Osteoblast (primary cell): Measurements from ENCODE around the gene ACADM. TPM values are rescaled to one million over a fixed set of nuclear protein-coding genes. Genes with fewer than 3 reads are reported as not detected.
"Not testable (repeated sequence)": the region's sequence is repeated elsewhere in the genome, so short reads cannot be mapped to it uniquely, and the experiment has no call there.

Experiments used
- DNase-seq: peaks from one replicate; pipeline ENCODE4 v3.0.0; 2011; ENCODE audit warnings: low spot score, mixed read lengths; ENCODE audit not compliant: insufficient read length; ENCODE audit errors: missing footprints
- H2AFZ ChIP-seq: 2 replicates; pipeline ENCODE4 v1.6.0; 2011; ENCODE audit warnings: mild to moderate bottlenecking, low read length
- H3K27ac ChIP-seq: 2 replicates; pipeline ENCODE4 v1.5.1; 2011; ENCODE audit warnings: mild to moderate bottlenecking, low read depth, low read length, moderate library complexity
- H3K27me3 ChIP-seq: 2 replicates; pipeline ENCODE4 v1.6.0; 2012; ENCODE audit warnings: mild to moderate bottlenecking, control low read depth, inconsistent platforms, low read length, moderate library complexity; ENCODE audit not compliant: insufficient read depth
- H3K36me3 ChIP-seq: 2 replicates; pipeline ENCODE4 v1.5.1; 2011; ENCODE audit warnings: mild to moderate bottlenecking, low read length, control low read depth, moderate library complexity; ENCODE audit not compliant: insufficient read depth
- H3K4me1 ChIP-seq: 2 replicates; pipeline ENCODE4 v1.5.1; 2011; ENCODE audit warnings: mild to moderate bottlenecking, low read length, control low read depth, moderate library complexity; ENCODE audit not compliant: insufficient read depth
- H3K4me2 ChIP-seq: 2 replicates; pipeline ENCODE4 v1.6.0; 2011; ENCODE audit warnings: mild to moderate bottlenecking, low read length; ENCODE audit not compliant: insufficient read depth
- H3K4me3 ChIP-seq: fragments of 200-600 bp; sonication (generic); 3 replicates; pipeline ENCODE4 v1.5.1; 2012; ENCODE audit warnings: mild to moderate bottlenecking, low read length, inconsistent platforms; ENCODE audit not compliant: insufficient read depth
- H3K79me2 ChIP-seq: 2 replicates; pipeline ENCODE4 v1.6.0; 2012; ENCODE audit warnings: mild to moderate bottlenecking, low read length, control low read depth, inconsistent platforms; ENCODE audit not compliant: insufficient read depth
- H3K9me3 ChIP-seq: 2 replicates; pipeline ENCODE4 v1.5.1; 2011; ENCODE audit warnings: low read depth, low read length, control low read depth
- H4K20me1 ChIP-seq: 2 replicates; pipeline ENCODE4 v1.6.0; 2012; ENCODE audit warnings: mild to moderate bottlenecking, low read length, control low read depth; ENCODE audit not compliant: insufficient read depth
- total RNA-seq: library from RNA; depleted of rRNA; stranded (reverse); fragments of >200 nt; gene quantifications from 2 replicates; pipeline ENCODE4 v1.2.3, GENCODE V29; 2012
- TF ChIP-seq, protein P1 (sequence below): IDR thresholded peaks from 2 replicates; pipeline ENCODE4 v1.5.1; 2011; ENCODE audit warnings: mild to moderate bottlenecking, low read depth, low read length, moderate library complexity; ENCODE audit errors: extremely low read depth

ACADM gene
- total RNA-seq, 1 donor, result 33.7 TPM

DNA sequence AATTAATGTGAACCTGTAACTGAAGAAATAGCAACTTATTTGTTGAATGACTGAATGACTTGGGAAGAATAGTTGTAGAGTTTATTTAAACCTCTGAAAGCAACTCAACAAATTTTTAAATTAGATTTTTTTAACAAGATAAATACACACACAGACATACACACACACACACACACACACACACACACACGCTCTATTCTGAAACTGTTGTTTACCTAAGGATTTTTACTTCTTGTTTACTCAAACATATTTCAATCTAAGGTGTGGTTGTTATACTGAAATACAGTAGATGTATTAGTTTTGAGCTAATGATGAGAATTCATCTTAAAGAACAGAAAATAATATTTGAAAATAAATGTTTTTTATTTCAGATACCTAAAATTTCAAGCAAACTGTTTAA, 11.5 kb downstream of the ACADM start:
- H3K4me3 ChIP-seq, result no peak overlapping the region
- no peaks in the 10 kb centered on the region for H4K20me1 ChIP-seq
- no peak overlapping the region for H3K27ac ChIP-seq
- no peak overlapping the region for H3K4me2 ChIP-seq
- H3K27me3 ChIP-seq, result no peaks in the 10 kb centered on the region
- H3K79me2 ChIP-seq, result peaks cover 3% of the 10 kb centered on the region
- TF ChIP-seq, protein P1, sequence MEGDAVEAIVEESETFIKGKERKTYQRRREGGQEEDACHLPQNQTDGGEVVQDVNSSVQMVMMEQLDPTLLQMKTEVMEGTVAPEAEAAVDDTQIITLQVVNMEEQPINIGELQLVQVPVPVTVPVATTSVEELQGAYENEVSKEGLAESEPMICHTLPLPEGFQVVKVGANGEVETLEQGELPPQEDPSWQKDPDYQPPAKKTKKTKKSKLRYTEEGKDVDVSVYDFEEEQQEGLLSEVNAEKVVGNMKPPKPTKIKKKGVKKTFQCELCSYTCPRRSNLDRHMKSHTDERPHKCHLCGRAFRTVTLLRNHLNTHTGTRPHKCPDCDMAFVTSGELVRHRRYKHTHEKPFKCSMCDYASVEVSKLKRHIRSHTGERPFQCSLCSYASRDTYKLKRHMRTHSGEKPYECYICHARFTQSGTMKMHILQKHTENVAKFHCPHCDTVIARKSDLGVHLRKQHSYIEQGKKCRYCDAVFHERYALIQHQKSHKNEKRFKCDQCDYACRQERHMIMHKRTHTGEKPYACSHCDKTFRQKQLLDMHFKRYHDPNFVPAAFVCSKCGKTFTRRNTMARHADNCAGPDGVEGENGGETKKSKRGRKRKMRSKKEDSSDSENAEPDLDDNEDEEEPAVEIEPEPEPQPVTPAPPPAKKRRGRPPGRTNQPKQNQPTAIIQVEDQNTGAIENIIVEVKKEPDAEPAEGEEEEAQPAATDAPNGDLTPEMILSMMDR, result no peak
- H3K4me1 ChIP-seq, result peaks cover 7% of the 10 kb centered on the region
- H3K9me3 ChIP-seq, result no peaks in the 10 kb centered on the region
- H3K36me3 ChIP-seq, result peaks cover 27% of the 10 kb centered on the region
- no peak for DNase-seq
- H2AFZ ChIP-seq, result no peak overlapping the region

DNA sequence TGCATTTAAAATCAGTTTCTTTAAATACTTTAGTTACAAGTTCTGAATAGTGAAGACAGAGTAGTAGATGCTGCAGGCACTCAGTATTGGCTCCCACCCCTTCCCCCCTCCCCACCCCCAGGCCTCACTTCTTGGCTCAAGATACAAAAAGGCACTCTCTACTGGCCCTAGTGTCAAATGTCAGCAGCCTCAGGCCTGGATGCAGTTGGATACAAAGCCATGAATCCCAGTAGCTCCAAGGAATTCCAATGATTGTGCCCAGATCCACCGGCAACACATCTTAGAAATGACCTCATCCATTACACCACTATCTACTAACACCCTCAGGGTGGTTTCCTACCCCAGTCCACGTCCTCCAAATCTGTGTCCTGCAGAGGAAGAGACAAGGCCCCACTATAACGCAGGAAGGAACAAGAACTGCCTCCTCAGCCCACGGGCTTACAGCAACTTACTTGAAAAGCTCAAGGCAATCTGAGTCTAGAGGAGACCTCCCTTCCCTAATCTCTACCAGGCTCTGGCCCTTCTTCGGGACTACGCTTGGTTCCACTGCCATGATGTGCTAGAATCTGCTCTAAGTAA, 17.6 kb downstream of the ACADM start:
- Histone ChIP-seq H4K20me1 (no peaks in the 10 kb centered on the region), H3K4me3 (no peak overlapping the region), H3K36me3 (peaks cover 23% of the 10 kb centered on the region), H3K4me1 (no peaks in the 10 kb centered on the region), H3K79me2 (no peaks in the 10 kb centered on the region), H3K4me2 (no peak overlapping the region), H3K27me3 (no peaks in the 10 kb centered on the region), H3K9me3 (no peaks in the 10 kb centered on the region), H3K27ac (no peak overlapping the region), H2AFZ (no peak overlapping the region)
- TF ChIP-seq, protein P1, result no peak
- DNase-seq, result no peak

DNA sequence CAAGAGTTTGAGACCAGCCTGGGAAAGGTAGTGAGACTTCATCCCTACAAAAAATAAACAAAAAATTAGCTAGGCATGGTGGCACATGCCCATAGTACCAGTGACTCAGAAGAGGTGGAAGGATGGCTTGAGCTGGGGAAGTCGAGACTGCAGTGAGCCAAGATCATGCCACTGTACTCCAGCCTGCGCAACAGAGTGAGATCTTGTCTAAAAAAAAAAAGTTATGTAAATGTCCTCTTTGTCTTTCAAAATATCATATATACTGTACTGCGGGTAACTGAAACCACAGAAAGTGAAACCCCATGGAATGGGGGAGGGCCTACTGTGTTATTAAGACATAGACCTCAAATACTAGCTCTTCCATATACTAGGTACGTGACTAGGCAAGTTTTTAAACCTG, 20.8 kb downstream of the ACADM start:
- Histone ChIP-seq H3K4me3 (no peak overlapping the region), H3K4me1 (no peaks in the 10 kb centered on the region), H3K9me3 (no peaks in the 10 kb centered on the region), H3K27ac (no peak overlapping the region), H3K36me3 (peaks cover 19% of the 10 kb centered on the region), H4K20me1 (no peaks in the 10 kb centered on the region), H3K4me2 (no peak overlapping the region), H3K27me3 (no peaks in the 10 kb centered on the region), H3K79me2 (no peaks in the 10 kb centered on the region), H2AFZ (no peak overlapping the region)
- TF ChIP-seq, protein P1, result no peak
- DNase-seq, result no peak

DNA sequence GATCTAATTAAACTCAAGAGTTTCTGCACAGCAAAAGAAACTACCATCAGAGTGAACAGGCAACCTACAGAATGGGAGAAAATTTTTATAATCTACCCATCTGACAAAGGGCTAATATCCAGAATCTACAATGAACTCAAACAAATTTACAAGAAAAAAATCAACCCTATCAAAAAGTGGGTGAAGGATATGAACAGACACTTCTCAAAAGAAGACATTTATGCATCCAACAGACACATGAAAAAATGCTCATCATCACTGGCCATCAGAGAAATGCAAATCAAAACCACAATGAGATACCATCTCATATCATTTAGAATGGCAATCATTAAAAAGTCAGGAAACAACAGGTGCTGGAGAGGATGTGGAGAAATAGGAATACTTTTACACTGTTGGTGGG, 32.7 kb downstream of the ACADM start:
- not testable (repeated sequence) for H3K4me2 ChIP-seq, H3K9me3 ChIP-seq, H3K36me3 ChIP-seq

DNA sequence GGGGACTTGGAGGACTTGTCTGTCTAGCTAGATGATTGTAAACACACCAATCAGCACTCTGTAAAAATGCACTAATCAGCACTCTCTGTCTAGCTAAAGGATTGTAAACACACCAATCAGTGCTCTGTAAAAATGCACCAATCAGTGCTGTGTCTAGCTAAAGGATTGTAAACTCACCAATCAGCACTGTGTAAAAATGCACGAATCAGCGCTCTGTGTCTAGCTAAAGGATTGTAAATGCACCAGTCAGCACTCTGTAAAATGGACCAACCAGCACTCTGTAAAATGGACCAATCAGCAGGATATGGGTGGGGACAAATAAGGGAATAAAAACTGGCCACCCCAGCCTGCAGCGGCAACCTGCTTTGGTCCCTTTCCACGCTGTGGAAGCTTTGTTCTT, 34.0 kb downstream of the ACADM start:
- not testable (repeated sequence) for H3K27me3 ChIP-seq, DNase-seq, H3K4me1 ChIP-seq, H3K9me3 ChIP-seq, H4K20me1 ChIP-seq, H3K79me2 ChIP-seq, H2AFZ ChIP-seq, H3K4me3 ChIP-seq, H3K27ac ChIP-seq, H3K4me2 ChIP-seq, H3K36me3 ChIP-seq

More for the DNA sequence above, 32.7 kb downstream of the ACADM start:
- DNase-seq, H2AFZ ChIP-seq, H3K4me1 ChIP-seq, H4K20me1 ChIP-seq, H3K27me3 ChIP-seq, H3K27ac ChIP-seq, H3K79me2 ChIP-seq, H3K4me3 ChIP-seq: not testable (repeated sequence)
